Muscle layer of duodenum (tissue), 2 donors: ENCODE measurements around the gene SIL1.

Experiments used
- H3K27ac ChIP-seq: one replicate; pipeline ENCODE4 v1.7.0; 2013; ENCODE audit warnings: mild to moderate bottlenecking, low read length
- H3K27me3 ChIP-seq: one replicate; pipeline ENCODE4 v1.7.0; 2013; ENCODE audit warnings: low read depth, mild to moderate bottlenecking, control low read depth, low read length
- H3K36me3 ChIP-seq, 2 donors: one replicate each; pipeline ENCODE4 v1.7.0; 2013; ENCODE audit warnings: low read length in 2 of 2, control low read depth in 1 of 2, mild to moderate bottlenecking in 1 of 2; ENCODE audit not compliant: insufficient read depth in 2 of 2, control insufficient read depth in 1 of 2
- H3K4me1 ChIP-seq, 2 donors: one replicate each; pipeline ENCODE4 v1.7.0; 2013; ENCODE audit warnings: low read length in 2 of 2, mild to moderate bottlenecking in 2 of 2, control low read depth in 1 of 2, moderate library complexity in 1 of 2; ENCODE audit not compliant: insufficient read depth in 2 of 2, control insufficient read depth in 1 of 2
- H3K4me3 ChIP-seq, 2 donors: one replicate each; pipeline ENCODE4 v1.7.0; 2013; ENCODE audit warnings: low read length in 2 of 2, low read depth in 1 of 2, mild to moderate bottlenecking in 1 of 2
- H3K9me3 ChIP-seq, 2 donors: one replicate each; pipeline ENCODE4 v1.7.0; 2013; ENCODE audit warnings: low read length in 2 of 2, control low read depth in 1 of 2, mild to moderate bottlenecking in 1 of 2; ENCODE audit not compliant: control insufficient read depth in 1 of 2
- donor health status: healthy.

The SIL1 gene

GRCh38 chr5:138909734-138910133 lies 288.4 kb downstream of the SIL1 start:
- H3K27ac ChIP-seq = no peak overlapping the region

DNA sequence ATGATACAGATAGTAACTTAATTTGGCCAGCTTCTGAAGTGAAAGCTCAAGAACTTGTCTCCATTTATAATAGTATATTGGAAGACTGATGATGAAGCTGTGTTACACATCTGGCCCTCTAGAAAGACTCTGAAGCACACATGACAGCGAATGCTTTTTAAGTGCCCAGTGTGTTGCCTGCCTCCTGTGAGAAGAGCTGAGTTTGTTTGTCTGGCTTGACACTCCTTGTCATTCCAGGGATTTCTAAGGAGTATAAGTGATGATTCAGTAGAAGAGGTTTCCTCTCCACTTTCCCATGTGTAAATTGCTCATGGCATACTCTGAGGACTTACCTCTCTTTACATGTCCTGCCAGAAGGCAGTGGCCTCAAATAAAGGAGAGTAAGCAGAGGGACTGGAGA lies 292.6 kb downstream of the SIL1 start:
- Histone ChIP-seq H3K27me3 (no peaks in the 10 kb centered on the region), H3K36me3 (peaks cover 36 to 41% of the 10 kb centered on the region in 2 donors), H3K27ac (no peak overlapping the region), H3K4me3 (no peak overlapping the region), H3K4me1 (peaks cover 0 to 6% of the 10 kb centered on the region in 2 donors), H3K9me3 (no peaks in the 10 kb centered on the region)

More at GRCh38 chr5:138909734-138910133, 288.4 kb downstream of the SIL1 start:
- H3K27me3 ChIP-seq = no peaks in the 10 kb centered on the region
- H3K9me3 ChIP-seq = no peaks in the 10 kb centered on the region
- no peaks in the 10 kb centered on the region for H3K4me1 ChIP-seq
- H3K4me3 ChIP-seq = no peak overlapping the region
- peaks cover 27 to 33% of the 10 kb centered on the region in 2 donors for H3K36me3 ChIP-seq

DNA sequence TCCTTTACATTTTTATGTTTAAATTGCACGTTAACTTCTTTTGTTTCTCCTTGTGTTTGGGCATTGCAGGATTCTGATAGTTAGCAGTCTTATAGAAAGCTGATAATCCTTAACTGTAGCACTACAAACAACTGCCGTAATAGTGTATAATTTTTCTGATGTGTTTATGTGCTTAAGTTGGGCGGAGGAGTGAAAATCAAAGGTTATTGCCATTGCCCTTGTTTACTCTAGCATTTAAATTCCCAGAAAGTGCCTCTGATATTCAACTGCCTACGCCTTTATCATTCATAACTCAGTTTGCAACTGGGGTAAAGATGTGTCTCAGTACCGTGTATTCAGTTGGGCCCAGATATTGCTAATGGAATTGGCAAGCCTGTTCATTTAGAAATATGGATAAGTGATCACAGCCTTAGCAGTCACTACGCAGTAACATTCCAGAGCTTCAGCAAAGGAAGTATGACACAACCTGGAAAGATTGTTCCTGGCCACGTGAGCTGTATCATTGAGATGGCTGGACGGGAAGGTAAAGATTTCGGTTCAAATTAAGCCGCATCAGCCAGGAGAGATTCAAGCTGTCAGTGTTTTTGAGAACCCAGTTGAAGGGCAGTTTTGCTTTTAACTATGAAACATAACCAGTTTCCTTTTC lies 294.9 kb downstream of the SIL1 start:
- Histone ChIP-seq H3K27me3 (no peaks in the 10 kb centered on the region), H3K9me3 (no peaks in the 10 kb centered on the region), H3K27ac (no peak overlapping the region), H3K4me3 (no peak overlapping the region), H3K36me3 (peaks cover 30 to 44% of the 10 kb centered on the region in 2 donors), H3K4me1 (peaks cover 0 to 6% of the 10 kb centered on the region in 2 donors)

- no peaks in the 10 kb centered on the region for H3K27me3 ChIP-seq
- no peak overlapping the region for H3K4me3 ChIP-seq
- peaks cover 0 to 6% of the 10 kb centered on the region in 2 donors for H3K4me1 ChIP-seq
- H3K9me3 ChIP-seq = no peaks in the 10 kb centered on the region
- H3K27ac ChIP-seq = no peak overlapping the region
- peaks cover 26 to 36% of the 10 kb centered on the region in 2 donors for H3K36me3 ChIP-seq
Measured at GRCh38 chr5:138901716-138902115, 296.5 kb downstream of the SIL1 start.

DNA sequence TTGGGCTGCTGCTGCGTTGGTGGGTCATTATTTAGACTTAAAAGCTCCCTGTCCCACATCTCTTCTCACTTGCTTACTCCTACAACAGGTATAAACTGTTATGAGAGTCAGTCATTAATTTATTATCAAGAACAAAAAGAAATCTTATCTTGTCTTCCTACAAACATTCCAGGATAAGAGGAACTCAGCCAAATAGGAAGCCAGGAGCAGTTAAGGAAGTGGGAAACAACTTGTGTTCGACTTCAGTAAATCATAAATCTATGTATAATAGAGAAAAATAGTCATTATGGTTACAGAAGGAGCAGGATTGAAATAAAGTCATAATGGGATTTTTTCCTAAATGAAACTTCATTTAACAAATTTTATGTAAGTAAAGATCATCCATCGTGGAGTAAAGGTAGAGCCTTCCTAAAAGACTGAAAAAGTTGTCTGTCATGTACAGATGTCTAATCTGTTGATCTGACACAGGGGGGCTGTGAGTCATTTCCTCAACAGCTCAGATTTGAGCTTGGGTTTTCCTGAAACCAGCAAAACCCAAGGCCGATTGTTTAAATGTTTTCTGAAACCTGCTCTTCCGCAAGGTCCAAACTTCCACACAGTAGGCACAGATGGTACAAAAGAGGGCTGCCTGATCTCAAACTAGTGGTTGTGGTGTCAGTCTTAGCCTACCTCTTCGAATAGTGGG lies 297.7 kb downstream of the SIL1 start:
- H3K9me3 ChIP-seq = no peaks in the 10 kb centered on the region
- no peaks in the 10 kb centered on the region for H3K27me3 ChIP-seq
- H3K36me3 ChIP-seq = peaks cover 23% of the 10 kb centered on the region in 2 donors
- no peak overlapping the region for H3K4me3 ChIP-seq
- H3K4me1 ChIP-seq = peaks cover 0 to 6% of the 10 kb centered on the region in 2 donors
- no peak overlapping the region for H3K27ac ChIP-seq

DNA sequence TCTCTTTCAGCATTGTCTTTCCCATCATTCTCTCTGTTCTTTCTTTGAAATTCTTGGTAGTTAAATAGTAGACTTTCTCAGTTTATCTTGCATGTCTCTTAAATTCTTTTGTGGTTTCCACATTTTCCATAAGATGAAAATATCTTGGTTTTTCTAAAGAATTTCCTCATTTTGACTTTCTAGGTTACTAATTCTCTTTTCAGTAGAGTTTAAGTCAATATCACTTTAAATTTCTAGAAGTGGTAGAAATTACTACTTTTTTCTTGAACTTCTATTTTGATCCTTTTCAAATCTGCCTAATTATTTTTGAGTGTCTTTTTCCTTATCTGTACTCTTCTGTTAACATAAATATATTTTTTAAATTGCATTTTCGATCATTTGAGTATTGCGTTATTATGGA lies 299.4 kb downstream of the SIL1 start:
- H3K9me3 ChIP-seq = no peaks in the 10 kb centered on the region
- H3K36me3 ChIP-seq = peaks cover 12 to 14% of the 10 kb centered on the region in 2 donors
- H3K27ac ChIP-seq = no peak overlapping the region
- H3K4me1 ChIP-seq = peaks cover 0 to 6% of the 10 kb centered on the region in 2 donors
- no peaks in the 10 kb centered on the region for H3K27me3 ChIP-seq
- no peak overlapping the region for H3K4me3 ChIP-seq

DNA sequence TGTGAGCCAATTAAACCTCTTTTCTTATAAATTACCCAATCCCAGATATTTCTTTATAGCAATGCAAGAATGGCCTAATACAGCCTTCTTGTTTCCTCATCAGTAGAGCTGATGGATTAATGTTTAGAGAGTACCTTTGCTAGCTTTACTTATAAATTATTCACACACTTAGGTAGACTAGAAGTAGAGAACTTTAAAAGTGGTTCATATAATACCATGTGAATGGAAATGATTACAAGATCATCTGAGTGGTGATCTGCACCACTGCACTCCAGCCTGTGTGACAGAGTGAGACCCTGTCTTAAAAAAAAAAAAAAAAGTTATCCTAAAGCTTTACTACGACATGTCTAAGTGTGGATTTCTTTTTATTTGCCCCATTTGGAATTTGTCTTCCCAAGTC lies 299.9 kb downstream of the SIL1 start:
- no peaks in the 10 kb centered on the region for H3K9me3 ChIP-seq
- no peak overlapping the region for H3K27ac ChIP-seq
- H3K4me3 ChIP-seq = no peak overlapping the region
- H3K27me3 ChIP-seq = no peaks in the 10 kb centered on the region
- H3K36me3 ChIP-seq = peaks cover 10 to 12% of the 10 kb centered on the region in 2 donors
- H3K4me1 ChIP-seq = peaks cover 0 to 5% of the 10 kb centered on the region in 2 donors
